GM13977 (cell line): ENCODE data around the gene KIF13A.

ENCODE experiments used
- DNase-seq: peaks from one replicate; pipeline ENCODE4 v3.0.0; 2012; ENCODE audit warnings: low spot score
- in situ Hi-C: fragments of 300-500 bp; cut with MboI; formaldehyde crosslinking; loops from one replicate; pipeline ENCODE4 v1.12.0; 2022; ENCODE audit warnings: low sequenced_read_pairs, low pct_unique_long_range_greater_than_20kb, mixed read lengths, inconsistent platforms; ENCODE audit not compliant: unreplicated experiment
- TF ChIP-seq, protein P1 (sequence below): IDR thresholded peaks from 2 replicates; pipeline ENCODE4 v1.5.1; 2012; ENCODE audit warnings: mild to moderate bottlenecking, control low read depth; ENCODE audit not compliant: insufficient read depth; ENCODE audit errors: extremely low read depth, missing control alignments

The KIF13A gene

DNA sequence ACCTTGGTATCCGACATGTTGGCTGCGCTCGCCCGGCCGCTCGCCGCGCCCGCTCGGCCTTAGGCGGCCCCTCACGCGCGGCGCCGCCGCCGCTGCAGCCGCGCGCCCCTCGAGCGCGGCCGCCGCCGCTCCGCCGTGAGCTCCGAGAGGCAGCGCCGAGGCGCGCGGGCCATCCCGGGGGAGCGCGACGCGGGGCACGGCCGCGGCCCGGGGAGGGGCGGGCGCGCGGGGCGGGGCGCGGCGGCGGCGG is at the start of gene KIF13A:
KIF13A (minus strand) TSS at position 189 of the 250 bp plus-strand sequence; CDS start at position 17, 172 bp downstream.
- TF ChIP-seq, protein P1, sequence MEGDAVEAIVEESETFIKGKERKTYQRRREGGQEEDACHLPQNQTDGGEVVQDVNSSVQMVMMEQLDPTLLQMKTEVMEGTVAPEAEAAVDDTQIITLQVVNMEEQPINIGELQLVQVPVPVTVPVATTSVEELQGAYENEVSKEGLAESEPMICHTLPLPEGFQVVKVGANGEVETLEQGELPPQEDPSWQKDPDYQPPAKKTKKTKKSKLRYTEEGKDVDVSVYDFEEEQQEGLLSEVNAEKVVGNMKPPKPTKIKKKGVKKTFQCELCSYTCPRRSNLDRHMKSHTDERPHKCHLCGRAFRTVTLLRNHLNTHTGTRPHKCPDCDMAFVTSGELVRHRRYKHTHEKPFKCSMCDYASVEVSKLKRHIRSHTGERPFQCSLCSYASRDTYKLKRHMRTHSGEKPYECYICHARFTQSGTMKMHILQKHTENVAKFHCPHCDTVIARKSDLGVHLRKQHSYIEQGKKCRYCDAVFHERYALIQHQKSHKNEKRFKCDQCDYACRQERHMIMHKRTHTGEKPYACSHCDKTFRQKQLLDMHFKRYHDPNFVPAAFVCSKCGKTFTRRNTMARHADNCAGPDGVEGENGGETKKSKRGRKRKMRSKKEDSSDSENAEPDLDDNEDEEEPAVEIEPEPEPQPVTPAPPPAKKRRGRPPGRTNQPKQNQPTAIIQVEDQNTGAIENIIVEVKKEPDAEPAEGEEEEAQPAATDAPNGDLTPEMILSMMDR: no peak
- in situ Hi-C loops: no loop called here
- DNase-seq: no peak

DNA sequence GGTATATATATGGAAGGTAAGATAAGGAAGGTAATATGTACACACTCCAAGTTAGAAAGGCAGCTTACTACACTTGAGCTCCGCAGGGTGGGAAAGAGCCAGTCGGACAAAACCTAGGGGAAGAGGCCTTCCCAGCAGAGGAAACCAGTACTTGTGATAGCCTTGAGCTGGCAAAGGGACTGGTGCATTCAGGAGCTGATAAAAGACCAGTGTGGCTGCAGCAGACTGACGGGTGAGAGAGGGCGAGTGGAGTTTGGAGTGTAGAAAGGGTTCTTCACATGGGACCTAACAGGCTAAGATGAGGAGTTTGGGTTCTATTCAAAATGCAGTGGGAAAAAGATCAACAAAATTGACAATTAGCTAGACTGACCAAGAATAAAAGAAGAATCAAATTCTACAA is 49.3 kb upstream of the KIF13A start:
- in situ Hi-C loops: no loop called here
- TF ChIP-seq, protein P1: no peak
- no peak for DNase-seq

DNA sequence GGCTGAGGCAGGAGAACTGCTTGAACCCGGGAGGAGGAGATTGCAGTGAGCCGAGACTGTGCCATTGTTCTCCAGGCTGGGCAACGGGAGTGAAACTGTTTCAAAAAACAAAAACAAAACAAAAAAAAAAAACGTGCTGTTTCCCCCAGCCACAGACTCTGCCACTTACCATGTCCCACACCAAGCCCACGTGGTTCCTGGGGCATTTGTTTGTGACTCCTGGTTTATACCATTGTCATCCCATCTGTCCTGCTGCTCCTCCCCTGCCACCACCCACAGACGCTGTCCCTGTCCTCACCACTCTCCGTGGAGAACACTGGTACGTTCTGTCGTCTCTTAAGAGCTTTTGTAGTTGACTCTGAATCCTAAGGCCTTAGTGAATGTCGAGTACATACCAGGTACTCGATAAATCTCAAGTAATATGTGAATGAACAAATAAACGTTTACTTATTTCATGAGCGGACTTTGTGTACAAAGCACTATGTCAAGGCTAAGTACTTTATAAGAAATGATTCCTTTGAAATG is 48.0 kb upstream of the KIF13A start:
- in situ Hi-C loops: no loop called here
- DNase-seq: no peak
- TF ChIP-seq, protein P1: no peak

DNA sequence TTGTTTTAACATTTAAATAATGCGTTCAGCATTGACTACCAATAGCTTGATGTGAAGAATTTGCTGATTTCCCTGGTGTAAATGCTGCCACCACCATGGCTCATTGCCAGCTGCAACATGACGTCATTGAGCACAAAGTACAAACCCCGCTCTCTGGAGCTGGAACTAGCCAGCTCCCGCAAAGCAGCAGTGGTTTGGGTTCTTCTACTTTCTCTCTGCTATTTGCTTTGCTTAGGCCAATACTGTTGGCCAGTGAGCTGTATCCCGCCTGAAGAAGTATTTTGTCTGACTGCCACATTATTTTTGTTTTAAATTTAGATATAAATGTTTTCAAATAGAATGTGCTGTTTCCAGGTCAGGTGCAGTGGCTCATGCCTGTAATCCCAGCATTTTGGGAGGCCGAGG is 47.4 kb upstream of the KIF13A start:
- TF ChIP-seq, protein P1: no peak
- no peak for DNase-seq
- in situ Hi-C loops: no loop called here

DNA sequence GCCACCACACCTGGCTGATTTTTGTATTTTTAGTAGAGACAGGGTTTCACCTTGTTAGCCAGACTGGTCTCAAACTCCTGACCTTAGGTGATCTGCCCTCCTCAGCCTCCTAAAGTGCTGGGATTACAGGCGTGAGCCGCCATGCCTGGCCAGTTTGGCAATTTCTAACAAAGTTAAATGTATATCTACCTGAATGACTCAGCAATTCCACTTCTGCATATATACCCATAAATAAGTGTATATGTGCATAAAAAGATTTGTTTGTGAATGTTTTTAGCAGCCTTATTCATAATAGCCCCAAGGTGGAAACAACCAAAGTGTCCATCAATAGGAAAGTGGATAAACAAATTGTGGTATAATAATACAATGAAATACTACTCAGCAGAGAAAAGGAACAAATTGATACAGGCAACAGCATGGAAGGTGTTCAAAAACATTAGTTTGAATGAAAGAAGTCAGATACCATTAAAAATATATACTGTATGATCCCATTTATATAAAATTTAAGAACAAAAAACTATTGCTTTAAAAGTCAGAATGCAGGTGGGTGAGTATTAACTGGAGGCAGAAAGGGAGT is 44.3 kb upstream of the KIF13A start:
- DNase-seq: no peak
- in situ Hi-C loops: no loop called here
- TF ChIP-seq, protein P1: no peak

DNA sequence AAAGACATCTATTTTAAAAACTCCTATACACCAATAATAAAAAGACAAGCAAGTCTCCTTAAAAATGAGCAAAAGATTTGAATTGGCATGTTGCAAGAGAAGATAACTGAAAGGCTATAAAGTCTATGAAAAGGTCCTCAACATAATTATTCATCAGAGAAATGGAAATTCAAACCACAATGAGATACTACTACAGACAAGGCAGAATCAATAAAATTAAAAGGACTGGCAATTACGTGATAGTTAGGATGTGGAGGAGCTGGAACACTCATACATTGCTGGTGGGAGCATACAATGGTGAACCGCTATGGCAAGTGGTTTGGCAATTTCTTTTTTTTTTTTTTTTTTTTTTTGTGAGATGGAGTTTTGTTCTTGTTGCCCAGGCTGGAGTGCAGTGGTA is 43.8 kb upstream of the KIF13A start:
- in situ Hi-C loops: no loop called here
- no peak for DNase-seq
- TF ChIP-seq, protein P1: no peak

DNA sequence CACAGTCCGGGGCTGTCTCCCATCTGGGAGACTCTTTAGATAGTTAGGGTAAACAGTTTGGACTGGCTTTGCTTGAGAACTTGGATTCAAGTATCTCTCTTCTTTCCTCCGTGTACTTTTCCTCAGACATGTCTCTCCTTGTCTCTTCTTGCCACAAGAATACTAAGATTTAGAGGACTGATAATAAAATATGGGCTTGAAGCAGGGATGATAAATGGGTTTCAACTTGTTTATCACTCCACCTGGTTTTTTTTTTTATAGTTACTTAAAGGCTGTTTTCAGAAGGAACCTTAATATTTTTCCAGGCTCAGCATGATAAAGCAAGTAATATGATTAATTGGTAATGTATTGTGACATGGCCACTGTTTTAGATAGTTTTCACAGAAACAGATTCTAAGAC is 40.9 kb upstream of the KIF13A start:
- TF ChIP-seq, protein P1: no peak
- DNase-seq: no peak
- in situ Hi-C loops: no loop called here
